K562 (cell line): ENCODE results near the gene CCDC92. TPM values are rescaled to one million over a fixed set of nuclear protein-coding genes. Genes with fewer than 3 reads are reported as not detected.

Experiments
- FOXJ3 ChIP-seq: sonication (generic); formaldehyde crosslinking; IDR thresholded peaks from 2 replicates; pipeline ENCODE4 v1.4.0; 2020; ENCODE audit warnings: mild to moderate bottlenecking, missing genetic modification reagents
- IRF1 ChIP-seq: sonication (generic); formaldehyde crosslinking; IDR thresholded peaks from 2 replicates; pipeline ENCODE4 v1.8.0; 2022; ENCODE audit warnings: missing genetic modification reagents, mild to moderate bottlenecking, borderline replicate concordance
- NKRF ChIP-seq: fragments of 450-650 bp; IDR thresholded peaks from 2 replicates; pipeline ENCODE4 v1.6.1; 2016; ENCODE audit warnings: borderline replicate concordance
- TAF1 ChIP-seq: IDR thresholded peaks from 2 replicates; pipeline ENCODE4 v1.6.1; 2011; ENCODE audit warnings: mild to moderate bottlenecking, low read length, moderate library complexity; ENCODE audit not compliant: insufficient read depth, control insufficient read depth, severe bottlenecking; ENCODE audit errors: extremely low read depth
- YY1 ChIP-seq, 3 experiments: IDR thresholded peaks; 2 replicates each; pipeline ENCODE4 v1.6.1; 2011; ENCODE audit warnings: low read length in 2 of 3, mild to moderate bottlenecking in 2 of 3, moderate library complexity in 2 of 3, borderline replicate concordance in 1 of 3, control low read depth in 1 of 3, low read depth in 1 of 3; ENCODE audit not compliant: insufficient read depth in 3 of 3, insufficient replicate concordance in 2 of 3, control insufficient read depth in 1 of 3, insufficient read length in 1 of 3; ENCODE audit errors: extremely low read depth in 1 of 3
- ZFP36 ChIP-seq: fragments of 150-350 bp; IDR thresholded peaks from 2 replicates; pipeline ENCODE4 v1.6.1; 2018; ENCODE audit warnings: low read length, low read depth; ENCODE audit not compliant: partially characterized antibody
- ZNF696 ChIP-seq: fragments of 250-450 bp; sonication (Bioruptor Pico); conservative IDR thresholded peaks from 2 replicates; pipeline ENCODE4 v1.4.0; 2020; ENCODE audit warnings: mild to moderate bottlenecking, moderate library complexity
- ZNF699 ChIP-seq: fragments of 250-450 bp; sonication (Bioruptor Pico); IDR thresholded peaks from 2 replicates; pipeline ENCODE4 v1.8.0; 2021; ENCODE audit warnings: mild to moderate bottlenecking, moderate library complexity; ENCODE audit not compliant: insufficient replicate concordance
- ZNF764 ChIP-seq: fragments of 250-450 bp; sonication (Bioruptor Pico); IDR thresholded peaks from 2 replicates; pipeline ENCODE4 v1.4.0; 2020; ENCODE audit warnings: low read depth, mild to moderate bottlenecking, moderate library complexity
- polyA plus RNA-seq, 8 experiments: library from polyadenylated mRNA; depleted of rRNA in 4 of 8; stranded (reverse) in 5 of 8; unstranded in 3 of 8; fragments of >200 nt; fragmentation: Nextera tagmentation in 2 of 8; fragmentation: Illumina TruSeq in 1 of 8; extraction: Ambion mirVana in 2 of 8; extraction: Trizol in 1 of 8; gene quantifications; 2 replicates each; pipeline versions ENCODE4 v1.2.1 to v1.2.3, GENCODE V29; 2011 to 2014; ENCODE audit warnings: inconsistent platforms in 1 of 8, missing spikeins in 1 of 8
- total RNA-seq, 7 experiments: library from RNA; depleted of rRNA in 6 of 7; stranded (reverse); fragments of >200 nt in 6 of 7; fragmentation: Illumina TruSeq in 2 of 7; extraction: Trizol in 2 of 7; gene quantifications; 2 replicates each; pipeline versions ENCODE4 v1.2.1 to v1.2.3, GENCODE V29; 2011 to 2021; ENCODE audit warnings: low replicate concordance in 1 of 7
- TF ChIP-seq, protein P1 (sequence below): fragments of 450-650 bp; IDR thresholded peaks from 2 replicates; pipeline ENCODE4 v1.6.1; 2017; ENCODE audit warnings: antibody characterized with exemption
- TF ChIP-seq, protein P2 (sequence below): fragments of 450-650 bp; IDR thresholded peaks from 2 replicates; pipeline ENCODE4 v1.6.1; 2016; ENCODE audit warnings: missing biosample characterization, missing genetic modification characterization

Gene CCDC92
- total and polyA plus RNA-seq, 9 of the 15 experiments (the other 6 are each of a cell fraction or from before 2014, with no cell fraction given): 0.27 to 5.9 (median 2.1) TPM

GRCh38 chr12:123954647-123955350 is 17.8 kb downstream of the CCDC92 start (continued):
- TF ChIP-seq, protein P1, sequence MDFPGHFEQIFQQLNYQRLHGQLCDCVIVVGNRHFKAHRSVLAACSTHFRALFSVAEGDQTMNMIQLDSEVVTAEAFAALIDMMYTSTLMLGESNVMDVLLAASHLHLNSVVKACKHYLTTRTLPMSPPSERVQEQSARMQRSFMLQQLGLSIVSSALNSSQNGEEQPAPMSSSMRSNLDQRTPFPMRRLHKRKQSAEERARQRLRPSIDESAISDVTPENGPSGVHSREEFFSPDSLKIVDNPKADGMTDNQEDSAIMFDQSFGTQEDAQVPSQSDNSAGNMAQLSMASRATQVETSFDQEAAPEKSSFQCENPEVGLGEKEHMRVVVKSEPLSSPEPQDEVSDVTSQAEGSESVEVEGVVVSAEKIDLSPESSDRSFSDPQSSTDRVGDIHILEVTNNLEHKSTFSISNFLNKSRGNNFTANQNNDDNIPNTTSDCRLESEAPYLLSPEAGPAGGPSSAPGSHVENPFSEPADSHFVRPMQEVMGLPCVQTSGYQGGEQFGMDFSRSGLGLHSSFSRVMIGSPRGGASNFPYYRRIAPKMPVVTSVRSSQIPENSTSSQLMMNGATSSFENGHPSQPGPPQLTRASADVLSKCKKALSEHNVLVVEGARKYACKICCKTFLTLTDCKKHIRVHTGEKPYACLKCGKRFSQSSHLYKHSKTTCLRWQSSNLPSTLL: no peak
- TF ChIP-seq YY1 (IDR thresholded peaks at IDR 0.05; ENCODE audit: borderline replicate concordance in 1 of 3, control insufficient read depth in 1 of 3, extremely low read depth in 1 of 3, insufficient read depth in 3 of 3, insufficient read length in 1 of 3, insufficient replicate concordance in 2 of 3, low read depth in 1 of 3, low read length in 2 of 3) (no peak), NKRF (no peak), TAF1 (no peak), ZFP36 (no peak), ZNF696 (CRISPR knock-in tag) (no peak), ZNF764 (CRISPR knock-in tag) (no peak), IRF1 (CRISPR knock-in tag) (no peak), ZNF699 (no peak), FOXJ3 (no peak)
- TF ChIP-seq, protein P2, sequence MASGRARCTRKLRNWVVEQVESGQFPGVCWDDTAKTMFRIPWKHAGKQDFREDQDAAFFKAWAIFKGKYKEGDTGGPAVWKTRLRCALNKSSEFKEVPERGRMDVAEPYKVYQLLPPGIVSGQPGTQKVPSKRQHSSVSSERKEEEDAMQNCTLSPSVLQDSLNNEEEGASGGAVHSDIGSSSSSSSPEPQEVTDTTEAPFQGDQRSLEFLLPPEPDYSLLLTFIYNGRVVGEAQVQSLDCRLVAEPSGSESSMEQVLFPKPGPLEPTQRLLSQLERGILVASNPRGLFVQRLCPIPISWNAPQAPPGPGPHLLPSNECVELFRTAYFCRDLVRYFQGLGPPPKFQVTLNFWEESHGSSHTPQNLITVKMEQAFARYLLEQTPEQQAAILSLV (tag): no peak
